GM21723 (cell line): ENCODE data around the gene GPX4.

Source experiments
- ATAC-seq: cut with Tn5 transposase; IDR thresholded peaks from one replicate; pipeline ENCODE4 v1.9.1; 2021; ENCODE audit warnings: mild to moderate bottlenecking, moderate library complexity; ENCODE audit not compliant: unreplicated experiment

Gene GPX4

DNA sequence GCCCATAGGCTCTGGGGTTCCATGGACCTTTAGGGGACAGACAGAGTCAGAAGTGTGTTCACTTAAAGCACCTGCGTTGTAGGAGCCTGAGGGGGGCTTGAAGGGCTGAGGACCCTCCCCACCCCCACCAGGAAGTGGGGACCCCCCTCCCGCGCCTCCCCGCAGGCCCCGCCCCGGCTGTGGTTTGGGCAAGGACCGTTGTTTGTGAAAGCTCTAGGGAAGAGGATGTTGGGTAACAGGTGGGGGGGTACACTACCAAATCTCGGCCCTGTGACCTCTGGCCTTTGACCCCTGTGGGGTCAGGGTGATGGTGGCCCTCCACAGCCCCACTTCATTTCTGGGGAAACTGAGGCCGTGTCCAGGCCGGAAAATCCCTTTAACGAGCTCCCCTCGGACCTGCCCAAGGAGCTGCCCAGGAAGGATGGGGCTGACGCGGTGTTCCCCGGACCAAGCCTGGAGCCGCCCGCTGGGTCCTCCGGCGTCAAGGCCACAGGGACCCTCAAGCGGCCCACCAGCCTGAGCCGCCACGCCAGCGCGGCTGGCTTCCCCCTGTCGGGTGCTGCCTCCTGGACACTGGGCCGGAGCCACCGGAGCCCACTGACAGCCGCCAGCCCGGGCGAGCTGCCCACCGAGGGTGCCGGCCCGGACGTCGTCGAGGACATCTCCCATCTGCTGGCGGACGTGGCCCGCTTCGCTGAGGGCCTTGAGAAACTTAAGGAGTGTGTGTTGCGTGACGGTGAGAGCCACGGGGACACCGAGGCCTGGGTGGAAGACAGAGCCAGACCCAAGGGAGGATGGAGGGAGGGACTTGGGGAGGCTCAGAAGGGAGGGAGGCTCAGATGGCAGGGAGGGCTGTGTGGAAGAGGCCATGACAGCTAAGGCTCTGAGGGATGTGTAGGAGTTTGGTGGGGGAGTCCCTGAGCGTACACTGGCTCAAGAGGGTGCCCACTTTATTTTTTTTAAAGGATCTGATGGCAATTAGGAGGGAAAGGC is 35.5 kb upstream of the GPX4 start:
- ATAC-seq, result no peak

DNA sequence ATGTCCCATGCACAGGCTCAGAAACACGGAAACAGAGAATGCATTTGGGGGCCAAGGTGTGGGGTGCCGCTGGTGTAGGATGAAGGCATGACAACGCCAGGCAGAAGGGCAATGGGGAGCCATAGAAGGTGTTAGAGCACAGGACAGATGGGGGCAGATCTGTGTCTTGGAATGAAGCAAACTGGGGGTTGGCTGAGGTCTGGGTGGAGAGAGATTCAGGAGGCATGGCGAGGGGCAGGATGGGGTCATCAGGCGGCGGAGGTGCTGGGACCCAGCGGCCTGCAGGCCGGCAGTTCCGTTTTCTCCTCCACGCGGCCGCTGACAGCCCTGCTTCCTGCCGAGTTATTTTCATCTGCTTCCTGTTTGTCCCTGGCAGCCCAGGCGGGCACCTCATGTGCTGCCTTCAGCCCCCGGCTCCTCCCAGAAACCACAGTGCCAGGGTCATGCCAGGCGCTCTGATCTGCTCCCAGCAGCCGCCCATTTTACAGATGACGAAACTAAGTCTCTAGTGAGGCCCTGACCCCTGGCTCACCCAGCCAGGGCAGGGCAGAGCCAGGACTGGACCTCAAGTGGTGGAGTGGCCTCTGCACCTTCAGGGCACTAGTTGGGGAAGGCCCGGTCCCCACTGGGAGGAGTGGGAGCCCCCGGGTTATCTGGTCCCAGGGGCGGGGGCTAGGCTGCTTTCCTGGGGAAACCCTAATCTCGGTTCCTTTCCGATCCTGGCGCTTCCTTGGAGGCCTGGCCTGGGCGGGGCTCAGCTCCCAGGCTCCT is 34.6 kb upstream of the GPX4 start:
- ATAC-seq, result no peak

DNA sequence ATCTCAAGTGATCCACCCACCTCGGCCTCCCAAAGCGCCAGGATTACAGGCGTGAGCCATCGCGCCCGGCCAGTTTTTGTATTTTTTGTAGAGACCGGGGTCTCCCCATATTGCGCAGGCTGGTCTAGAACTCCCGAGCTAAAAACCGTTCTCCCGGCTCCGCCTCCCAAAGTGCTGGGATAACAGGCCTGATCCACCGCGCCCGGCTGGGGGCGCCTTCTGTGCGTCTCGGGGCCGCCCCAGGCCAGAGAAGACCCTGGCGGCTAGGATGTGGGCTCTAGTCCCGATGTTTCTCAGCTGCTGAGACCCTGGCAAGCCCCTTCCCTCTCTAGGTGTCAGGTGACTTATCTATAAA is 33.2 kb upstream of the GPX4 start:
- no peak for ATAC-seq

DNA sequence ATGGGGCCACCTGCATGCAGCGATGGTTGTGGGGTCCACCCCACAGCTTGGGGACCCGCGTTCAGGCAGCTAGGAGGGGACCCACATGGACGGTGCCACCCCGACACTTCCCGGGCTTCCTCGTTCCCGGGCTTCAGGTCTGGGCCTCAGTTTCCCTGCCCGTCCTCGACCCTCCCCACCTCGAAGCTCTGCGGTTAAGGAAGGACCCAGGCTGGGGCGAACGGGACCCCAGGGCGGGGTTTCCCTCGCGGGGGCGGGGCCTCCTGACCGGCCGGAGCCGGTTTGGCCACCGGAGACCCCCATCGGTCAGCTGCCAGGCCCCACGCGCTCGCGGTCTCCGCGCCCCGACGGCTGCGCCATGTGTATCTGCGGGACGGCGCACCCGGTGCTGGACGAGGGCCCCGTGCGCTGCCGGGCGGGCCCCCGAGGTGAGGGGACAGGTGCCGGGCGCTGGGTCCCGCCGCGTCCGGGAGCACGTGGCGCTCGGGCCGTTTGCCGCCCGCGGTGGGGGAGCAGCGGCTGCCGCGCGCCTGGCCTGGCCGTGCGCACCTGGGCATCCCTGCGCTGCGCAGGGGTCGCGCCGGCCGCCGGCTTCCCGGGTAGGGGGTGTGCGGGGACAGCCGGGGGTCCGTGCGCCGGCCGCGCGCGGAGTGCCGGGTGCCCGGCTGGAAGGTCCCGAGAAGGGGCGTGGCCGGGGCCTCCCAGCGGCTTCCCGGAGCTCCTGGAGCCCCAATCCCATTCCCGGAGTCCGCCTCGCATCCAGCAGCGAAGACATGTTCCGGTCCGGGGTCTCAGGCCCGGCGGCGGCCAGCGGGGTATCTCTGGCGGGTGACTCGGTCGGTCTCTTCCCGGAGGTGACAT is 32.6 kb upstream of the GPX4 start:
- no peak for ATAC-seq

DNA sequence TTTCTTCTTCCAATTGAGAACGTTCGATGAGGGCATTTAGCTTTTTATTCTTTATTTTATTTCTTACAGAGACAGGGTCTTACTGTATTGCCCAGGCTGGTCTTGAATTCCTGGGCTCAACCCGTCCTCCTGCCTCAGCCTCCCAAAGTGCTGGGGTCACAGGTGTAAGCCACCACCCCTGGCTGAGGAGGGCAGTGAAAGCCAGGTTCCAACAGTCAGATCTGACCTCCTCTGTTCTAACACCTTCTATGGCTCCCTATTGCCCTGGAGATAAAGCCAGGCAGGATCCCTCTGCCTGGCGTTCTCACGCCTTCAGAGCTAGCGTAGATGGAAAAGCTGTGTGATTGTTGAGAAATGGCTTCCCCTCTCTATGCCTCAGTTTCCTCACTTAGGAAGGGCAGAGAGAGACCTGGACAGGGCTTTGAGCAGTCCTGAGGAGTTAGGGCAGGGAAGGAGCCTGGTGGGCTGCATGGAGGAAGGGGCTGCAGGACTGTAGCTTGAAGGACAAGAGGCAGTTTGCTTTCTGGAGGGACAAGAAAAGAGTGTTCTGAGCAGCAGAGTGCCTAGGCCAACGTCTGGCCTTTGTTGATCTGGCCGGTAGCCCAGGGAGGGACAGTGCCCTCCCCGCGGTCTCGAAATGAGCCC is 31.3 kb upstream of the GPX4 start:
- no peak for ATAC-seq

DNA sequence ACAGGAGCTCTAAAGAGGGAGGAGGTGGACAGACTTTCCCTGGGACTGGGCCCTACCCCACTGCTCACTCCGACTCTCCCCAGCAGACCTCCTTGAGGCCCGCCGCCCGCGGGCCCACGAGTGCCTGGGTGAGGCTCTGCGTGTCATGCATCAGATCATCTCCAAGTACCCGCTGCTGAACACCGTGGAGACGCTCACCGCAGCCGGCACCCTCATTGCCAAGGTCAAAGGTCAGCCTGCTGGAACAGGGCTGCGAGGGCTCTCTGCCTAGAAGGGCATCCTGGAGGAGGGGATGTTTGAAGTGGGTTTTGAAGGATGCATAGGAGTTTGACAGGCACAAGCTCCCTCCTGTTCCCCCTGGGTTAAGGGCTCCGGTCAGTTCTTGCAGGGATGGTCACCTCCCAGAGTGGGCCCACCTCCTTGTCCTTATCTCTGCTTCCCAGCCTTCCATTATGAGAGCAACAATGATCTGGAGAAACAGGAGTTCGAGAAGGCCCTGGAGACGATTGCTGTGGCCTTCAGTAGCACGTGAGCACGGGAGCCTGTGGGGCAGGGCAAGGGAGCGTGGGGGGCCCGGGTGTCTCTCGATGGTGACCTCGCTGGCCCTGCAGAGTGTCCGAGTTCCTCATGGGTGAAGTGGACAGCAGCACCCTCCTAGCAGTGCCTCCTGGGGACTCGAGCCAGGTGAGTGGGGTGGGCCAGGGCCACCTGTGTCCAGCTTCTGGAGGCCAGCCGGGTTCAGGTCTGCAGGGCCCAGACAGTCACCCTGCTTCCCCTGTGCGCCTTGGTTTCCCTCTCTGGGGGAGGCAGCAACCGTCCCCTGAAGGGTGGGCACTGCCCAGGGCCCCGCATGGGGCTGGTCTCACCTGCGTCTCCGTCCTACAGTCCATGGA is 30.5 kb upstream of the GPX4 start:
- no peak for ATAC-seq

DNA sequence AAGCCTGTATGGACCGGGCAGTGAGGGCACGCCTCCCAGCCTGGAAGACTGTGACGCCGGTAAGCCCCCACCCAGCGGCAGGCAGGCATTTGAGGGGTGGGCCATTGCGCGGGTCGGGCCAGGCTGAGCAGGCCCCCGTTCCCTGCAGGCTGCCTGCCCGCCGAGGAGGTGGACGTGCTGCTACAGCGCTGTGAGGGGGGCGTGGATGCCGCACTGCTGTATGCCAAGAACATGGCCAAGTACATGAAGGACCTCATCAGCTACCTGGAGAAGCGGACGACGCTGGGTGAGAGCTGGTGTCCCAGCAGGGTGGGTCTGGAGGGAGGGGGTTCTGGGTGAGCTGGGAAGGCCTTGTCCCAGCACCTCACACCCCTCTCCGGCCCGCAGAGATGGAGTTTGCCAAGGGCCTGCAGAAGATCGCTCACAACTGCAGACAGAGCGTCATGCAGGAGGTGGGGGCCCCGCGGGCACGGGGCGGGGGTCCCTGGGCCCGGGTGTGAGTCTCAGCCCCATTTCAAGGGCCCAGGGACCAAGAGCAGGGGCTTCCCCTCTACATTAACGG is 29.8 kb upstream of the GPX4 start:
- ATAC-seq, result no peak

DNA sequence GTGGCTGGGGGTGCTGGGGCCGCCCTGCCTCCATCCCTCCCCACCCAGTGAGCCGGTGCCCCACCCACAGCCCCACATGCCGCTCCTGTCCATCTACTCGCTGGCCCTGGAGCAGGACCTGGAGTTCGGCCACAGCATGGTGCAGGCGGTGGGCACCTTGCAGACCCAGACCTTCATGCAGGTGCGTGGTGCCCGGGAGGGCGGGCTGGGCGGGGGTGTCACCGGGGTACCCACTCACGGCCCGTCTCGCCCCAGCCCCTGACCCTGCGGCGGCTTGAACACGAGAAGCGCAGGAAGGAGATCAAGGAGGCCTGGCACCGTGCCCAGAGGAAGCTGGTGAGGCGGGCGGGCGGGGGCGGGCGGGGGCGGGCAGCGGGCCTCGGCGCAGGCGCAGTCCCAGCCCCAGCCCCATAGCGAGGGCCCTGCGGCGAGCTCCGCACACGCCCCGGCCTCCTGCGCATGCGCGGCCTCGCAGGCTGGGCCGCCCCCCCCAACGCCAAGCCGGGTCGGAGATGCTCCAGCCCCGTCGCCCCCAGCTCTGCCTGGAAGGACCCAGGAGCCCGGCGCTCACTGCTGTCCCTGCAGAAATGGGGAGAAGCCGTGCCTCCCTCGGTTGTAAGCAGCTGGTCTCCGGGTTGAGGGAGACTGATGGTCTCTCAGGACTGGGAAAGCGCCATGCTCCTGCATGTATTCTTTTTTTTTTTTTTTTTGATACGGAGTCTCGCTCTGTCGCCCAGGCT is 29.1 kb upstream of the GPX4 start:
- ATAC-seq, result no peak

DNA sequence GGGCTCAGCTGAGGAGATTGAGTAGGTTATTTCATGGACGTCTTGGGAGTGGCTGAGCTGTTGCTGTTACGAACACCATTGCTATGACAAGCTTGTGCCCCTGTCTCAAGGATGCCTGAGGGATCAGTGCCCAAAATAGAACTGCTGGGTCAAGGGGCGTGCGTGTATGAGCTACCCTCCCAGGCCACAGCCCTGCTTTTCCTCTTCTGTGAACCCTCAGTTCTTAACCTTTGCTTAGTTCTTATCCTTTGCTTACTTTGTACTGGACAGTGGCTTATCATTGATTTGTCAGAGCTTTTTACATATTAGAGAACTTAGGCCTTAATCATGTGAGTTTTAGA is 27.8 kb upstream of the GPX4 start:
- ATAC-seq, result no peak

DNA sequence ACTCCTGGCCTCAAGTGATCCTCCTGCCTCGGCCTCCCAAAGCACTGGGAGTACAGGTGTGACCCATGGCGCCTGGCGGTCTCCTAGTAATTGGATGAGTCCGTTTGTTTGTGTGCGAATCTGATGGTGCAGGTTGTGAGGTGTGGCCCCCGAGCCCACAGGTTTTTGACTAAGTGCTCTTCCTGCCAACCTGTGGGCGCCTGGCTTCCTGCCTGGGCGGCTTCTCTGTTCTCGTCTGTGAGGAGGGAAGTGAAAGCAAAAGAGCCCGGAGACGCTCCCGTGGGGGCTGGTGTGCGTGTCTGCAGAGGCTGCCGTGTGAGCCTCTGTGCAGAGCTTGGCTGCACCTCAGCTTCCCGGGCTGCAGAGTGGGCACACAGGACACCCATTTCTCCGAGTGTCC is 26.8 kb upstream of the GPX4 start:
- ATAC-seq, result no peak

DNA sequence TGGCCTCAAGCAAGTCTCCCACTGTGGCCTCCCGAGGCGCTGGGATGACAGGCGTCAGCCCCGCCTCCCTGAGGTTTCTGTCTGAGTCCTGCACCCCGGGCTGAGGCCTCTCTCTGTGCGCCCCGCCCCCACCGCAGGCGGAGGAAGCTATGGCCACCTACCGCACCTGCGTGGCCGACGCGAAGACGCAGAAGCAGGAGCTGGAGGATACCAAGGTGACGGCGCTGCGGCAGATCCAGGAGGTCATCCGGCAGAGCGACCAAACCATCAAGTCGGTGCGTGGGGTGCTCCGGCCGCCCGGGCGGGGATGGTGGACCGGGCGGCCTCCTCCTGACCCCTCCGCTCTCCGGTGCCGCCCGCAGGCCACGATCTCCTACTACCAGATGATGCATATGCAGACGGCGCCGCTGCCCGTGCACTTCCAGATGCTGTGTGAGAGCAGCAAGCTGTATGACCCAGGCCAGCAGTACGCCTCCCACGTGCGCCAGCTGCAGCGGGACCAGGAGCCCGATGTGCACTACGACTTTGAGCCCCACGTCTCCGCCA is 24.2 kb upstream of the GPX4 start:
- no peak for ATAC-seq

DNA sequence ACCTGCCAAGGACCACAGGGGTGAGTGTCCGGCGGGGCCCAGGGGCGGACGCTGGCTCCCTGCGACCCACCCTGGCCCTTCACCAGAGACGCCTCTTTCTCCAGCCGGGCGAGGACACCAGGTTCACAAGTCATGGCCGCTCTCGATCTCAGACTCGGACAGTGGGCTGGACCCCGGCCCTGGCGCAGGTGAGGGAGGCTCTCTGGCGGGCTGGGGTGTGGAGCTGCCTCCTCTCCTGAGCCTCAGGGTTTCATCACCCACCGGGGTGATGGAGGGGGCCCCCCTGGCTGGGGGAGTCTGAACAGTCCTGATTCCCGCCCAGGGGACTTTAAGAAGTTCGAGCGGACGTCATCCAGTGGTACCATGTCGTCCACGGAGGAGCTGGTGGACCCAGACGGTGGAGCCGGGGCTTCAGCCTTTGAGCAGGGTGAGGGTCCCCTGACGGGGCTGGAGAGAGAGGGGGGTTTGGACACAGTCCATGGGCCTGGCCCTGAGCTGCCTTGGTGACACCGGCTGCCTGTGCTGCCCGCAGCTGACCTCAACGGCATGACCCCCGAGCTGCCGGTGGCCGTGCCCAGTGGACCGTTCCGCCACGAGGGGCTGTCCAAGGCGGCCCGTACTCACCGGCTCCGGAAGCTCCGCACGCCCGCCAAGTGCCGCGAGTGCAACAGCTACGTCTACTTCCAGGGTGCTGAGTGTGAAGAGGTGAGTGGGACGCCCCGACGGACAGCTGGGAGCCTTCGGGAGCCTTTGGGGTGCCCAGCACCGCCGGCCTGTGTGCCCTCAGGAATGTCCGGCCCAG is 23.2 kb upstream of the GPX4 start:
- no peak for ATAC-seq

DNA sequence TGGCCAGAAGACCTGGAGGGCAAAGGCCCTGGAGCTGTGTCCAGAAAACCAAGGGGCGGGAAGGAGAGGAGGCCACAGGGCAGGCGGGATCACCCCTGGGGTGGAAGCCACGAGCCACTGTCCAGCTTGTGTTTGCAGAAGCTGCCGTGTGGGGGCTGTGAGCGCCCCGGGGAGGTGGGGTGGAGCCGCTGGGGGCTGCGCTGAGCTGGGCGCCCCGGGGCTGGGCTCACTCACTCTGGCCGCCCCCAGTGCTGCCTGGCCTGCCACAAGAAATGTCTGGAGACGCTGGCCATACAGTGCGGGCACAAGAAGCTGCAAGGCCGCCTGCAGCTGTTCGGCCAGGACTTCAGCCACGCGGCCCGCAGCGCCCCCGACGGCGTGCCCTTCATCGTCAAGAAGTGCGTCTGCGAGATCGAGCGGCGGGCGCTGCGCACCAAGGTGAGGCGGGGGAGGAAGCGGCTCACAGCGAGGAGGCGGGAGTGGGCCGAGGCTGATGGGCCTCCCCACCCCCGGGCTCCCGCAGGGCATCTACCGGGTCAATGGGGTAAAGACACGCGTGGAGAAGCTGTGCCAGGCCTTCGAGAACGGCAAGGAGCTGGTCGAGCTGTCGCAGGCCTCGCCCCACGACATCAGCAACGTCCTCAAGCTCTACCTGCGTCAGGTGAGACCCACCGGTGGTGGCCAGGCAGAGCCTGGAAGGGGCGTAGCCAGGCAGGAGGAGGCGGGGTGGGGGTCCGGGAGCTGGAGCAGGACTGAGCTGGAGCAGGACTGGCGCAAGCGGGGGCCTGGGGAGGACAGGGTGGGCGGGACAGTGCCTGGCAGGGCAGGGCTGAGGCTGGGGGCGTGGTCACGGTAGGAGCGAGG is 22.3 kb upstream of the GPX4 start:
- no peak for ATAC-seq

DNA sequence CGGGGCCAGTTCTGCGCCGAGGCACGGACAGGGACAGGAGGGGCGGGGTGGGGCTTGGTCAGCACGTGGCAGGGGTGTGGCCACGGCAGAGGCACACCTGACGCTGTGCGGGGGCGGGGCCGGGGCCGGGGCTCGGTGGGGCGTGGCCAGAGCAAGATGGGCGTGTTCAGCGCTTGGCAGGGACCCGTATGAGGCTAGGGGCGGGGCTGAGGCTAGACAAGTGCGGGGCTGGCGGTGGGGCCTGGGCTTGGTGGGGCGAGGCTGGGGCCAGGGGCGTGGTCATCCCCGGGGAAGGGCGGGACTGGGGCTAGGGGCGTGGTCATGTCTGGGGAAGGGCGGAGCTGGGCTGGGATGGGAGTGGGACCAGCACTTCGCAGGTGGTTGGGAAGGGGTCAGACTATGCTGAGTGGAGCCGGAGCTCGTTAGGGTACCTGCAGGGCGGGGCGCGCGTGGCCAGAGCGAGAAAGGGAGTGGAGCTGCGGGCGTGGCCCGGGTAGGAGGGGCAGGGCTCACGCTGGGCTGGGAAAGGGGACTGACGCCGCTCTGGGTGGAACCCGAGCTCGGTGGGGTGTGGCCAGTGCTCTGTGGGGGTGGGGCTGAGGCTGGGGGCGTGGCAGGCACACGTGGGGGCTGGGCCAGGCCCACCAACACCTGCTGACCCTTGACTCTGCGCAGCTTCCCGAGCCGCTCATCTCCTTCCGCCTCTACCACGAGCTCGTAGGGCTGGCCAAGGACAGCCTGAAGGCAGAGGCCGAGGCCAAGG is 21.4 kb upstream of the GPX4 start:
- ATAC-seq, result no peak

DNA sequence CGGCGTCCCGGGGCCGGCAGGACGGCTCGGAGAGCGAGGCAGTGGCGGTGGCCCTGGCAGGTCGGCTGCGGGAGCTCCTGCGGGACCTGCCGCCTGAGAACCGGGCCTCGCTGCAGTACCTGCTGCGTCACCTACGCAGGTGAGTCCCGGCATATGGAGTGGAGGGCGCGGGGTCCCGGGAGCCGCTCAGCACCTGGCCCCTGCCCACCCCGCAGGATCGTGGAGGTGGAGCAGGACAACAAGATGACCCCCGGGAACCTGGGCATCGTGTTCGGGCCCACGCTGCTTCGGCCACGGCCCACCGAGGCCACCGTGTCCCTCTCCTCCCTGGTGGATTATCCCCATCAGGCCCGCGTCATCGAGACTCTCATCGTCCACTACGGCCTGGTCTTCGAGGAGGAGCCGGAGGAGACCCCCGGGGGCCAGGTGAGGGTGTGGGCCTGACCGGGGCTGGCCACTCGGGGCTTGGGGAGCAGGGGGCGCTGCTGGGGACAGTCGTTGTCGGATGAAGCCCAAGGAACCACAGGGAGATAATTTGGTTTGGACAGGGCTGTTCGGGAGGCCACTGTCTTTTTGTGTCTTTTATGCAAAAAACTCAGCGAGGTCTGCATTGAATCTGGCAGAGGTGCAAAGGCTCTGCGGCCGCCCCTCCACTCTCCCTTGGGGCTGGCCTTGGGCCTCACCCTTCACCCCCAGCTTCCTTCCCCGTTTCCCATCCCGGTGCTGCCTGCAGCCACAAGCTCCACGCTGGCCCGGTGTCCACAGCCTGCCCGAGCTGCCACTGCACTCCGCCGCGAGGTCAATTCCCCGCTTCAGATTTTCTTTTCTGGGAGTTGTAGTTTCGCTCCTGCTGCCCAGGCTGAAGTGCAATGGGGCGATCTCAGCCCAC is 20.6 kb upstream of the GPX4 start:
- ATAC-seq, result no peak
